ENCODE results near the gene TNS2. TPM values are rescaled to one million over a fixed set of nuclear protein-coding genes. Genes with fewer than 3 reads are reported as not detected.

TNS2 gene
- total RNA-seq, 4 donors from 2014 or later, result 48.2 to 397 (median 169) TPM

DNA sequence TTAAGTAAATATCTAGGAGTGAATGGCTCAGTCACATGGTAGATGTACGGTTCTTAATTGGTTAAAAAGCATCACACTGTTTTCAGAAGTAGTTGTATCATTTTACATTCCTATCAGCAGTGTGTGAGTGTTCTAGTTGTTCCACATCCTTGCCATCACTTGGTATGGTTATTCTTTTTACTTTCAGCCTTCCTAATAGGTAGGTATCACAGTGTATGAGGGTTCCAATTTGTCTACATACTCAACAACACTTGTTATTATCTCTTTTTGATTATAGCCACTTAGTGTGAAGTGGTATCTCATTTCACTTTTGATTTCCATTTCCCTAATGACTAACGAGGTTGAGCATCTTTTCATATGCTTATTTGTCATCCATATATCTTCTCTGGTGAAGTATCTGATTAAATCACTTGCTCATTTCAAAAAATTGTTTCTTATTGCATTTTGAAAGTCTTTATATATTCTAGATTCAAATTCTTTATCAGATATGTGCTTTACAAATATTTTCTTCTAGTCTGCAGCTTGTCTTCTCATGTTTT is 32.8 kb downstream of the TNS2 start:
- Histone ChIP-seq H3K9me3 (no peaks in the 10 kb centered on the region), H3K27me3 (no peaks in the 10 kb centered on the region), H3K4me3 (no peak overlapping the region), H3K27ac (no peak overlapping the region), H3K36me3 (no peaks in the 10 kb centered on the region), H3K4me1 (peaks cover 10 to 18% (median 15%) of the 10 kb centered on the region in 4 donors)
- DNase-seq, result no peak
- intact Hi-C loops (cut with DNase I; ENCODE audit: low total_unique reads), result no loop called here
- TF ChIP-seq POLR2AphosphoS5 (IDR thresholded peaks at IDR 0.05), result no peak
- TF ChIP-seq, protein P1, sequence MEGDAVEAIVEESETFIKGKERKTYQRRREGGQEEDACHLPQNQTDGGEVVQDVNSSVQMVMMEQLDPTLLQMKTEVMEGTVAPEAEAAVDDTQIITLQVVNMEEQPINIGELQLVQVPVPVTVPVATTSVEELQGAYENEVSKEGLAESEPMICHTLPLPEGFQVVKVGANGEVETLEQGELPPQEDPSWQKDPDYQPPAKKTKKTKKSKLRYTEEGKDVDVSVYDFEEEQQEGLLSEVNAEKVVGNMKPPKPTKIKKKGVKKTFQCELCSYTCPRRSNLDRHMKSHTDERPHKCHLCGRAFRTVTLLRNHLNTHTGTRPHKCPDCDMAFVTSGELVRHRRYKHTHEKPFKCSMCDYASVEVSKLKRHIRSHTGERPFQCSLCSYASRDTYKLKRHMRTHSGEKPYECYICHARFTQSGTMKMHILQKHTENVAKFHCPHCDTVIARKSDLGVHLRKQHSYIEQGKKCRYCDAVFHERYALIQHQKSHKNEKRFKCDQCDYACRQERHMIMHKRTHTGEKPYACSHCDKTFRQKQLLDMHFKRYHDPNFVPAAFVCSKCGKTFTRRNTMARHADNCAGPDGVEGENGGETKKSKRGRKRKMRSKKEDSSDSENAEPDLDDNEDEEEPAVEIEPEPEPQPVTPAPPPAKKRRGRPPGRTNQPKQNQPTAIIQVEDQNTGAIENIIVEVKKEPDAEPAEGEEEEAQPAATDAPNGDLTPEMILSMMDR (IDR thresholded peaks at IDR 0.05), result no peak
- no peak for TF ChIP-seq EP300 (IDR thresholded peaks at IDR 0.05; ENCODE audit: low read depth)
- TF ChIP-seq POLR2A (IDR thresholded peaks at IDR 0.05), result no peak
- WGBS, 2 donors (ENCODE audit: low coverage in 1 of 2), result 42 to 44% methylated on average over 2 of the region's 2 CpGs
- in situ Hi-C loops (cut with MboI; ENCODE audit: low pct_ligation_motif_present in 1 of 4, low pct_unique_long_range_greater_than_20kb in 1 of 4, low sequenced_read_pairs in 3 of 4), result no loop called here

DNA sequence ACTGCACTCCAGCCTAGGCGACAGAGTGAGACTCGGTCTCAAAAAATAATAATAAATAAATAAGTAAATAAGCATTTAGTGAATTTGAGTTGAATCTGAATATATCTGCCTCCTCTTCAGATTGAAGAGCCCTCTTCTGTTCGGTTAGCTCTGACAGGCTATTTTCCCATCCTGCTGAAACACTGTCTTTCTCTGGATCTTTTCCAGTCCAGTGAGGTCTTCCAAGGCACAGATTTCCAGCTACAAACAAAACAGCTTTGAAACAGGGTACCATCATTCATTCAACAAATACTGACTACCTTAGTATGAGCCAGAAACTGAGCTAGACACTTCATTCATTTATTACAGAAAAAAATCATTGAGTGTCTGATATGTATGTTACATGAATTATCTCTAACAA is 36.5 kb downstream of the TNS2 start:
- in situ Hi-C loops (cut with MboI; ENCODE audit: low pct_ligation_motif_present in 1 of 4, low pct_unique_long_range_greater_than_20kb in 1 of 4, low sequenced_read_pairs in 3 of 4), result no loop called here
- Histone ChIP-seq H3K4me3 (no peak overlapping the region), H3K36me3 (no peaks in the 10 kb centered on the region), H3K9me3 (no peaks in the 10 kb centered on the region), H3K27me3 (peaks cover 2% of the 10 kb centered on the region), H3K27ac (no peak overlapping the region), H3K4me1 (no peaks in the 10 kb centered on the region)
- WGBS, 2 donors (ENCODE audit: low coverage in 1 of 2), result 82 to 88% methylated on average over 3 of the region's 3 CpGs
- no peak for DNase-seq
- TF ChIP-seq EP300 (IDR thresholded peaks at IDR 0.05; ENCODE audit: low read depth) (no peak), POLR2A (IDR thresholded peaks at IDR 0.05) (no peak), POLR2AphosphoS5 (IDR thresholded peaks at IDR 0.05) (no peak)
- TF ChIP-seq, protein P1 (IDR thresholded peaks at IDR 0.05), result no peak
- intact Hi-C loops (cut with DNase I; ENCODE audit: low total_unique reads), result no loop called here

DNA sequence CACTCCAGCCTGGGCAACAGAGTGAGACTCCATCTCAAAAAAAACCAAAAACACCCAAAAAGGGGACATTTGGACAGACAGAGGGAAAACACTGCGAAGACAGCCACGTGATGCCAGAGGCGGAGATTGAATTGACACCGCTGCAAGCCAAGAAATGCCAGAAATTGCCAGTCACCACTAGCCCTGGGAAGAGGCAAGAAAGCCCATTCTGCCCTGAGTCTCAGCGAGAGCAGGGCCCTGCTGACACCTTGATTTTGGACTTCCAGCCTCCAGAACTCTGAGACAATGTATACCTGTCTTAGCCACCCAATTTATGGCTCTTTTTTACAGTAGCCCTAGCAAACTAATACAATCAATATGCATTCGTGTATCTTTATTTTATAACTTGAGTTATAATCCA is 40.2 kb downstream of the TNS2 start:
- Histone ChIP-seq H3K9me3 (no peaks in the 10 kb centered on the region), H3K4me1 (no peaks in the 10 kb centered on the region), H3K27me3 (peaks cover 2% of the 10 kb centered on the region), H3K27ac (no peak overlapping the region), H3K36me3 (no peaks in the 10 kb centered on the region), H3K4me3 (no peak overlapping the region)
- no peak for DNase-seq
- intact Hi-C loops (cut with DNase I; ENCODE audit: low total_unique reads), result no loop called here
- TF ChIP-seq, protein P1 (IDR thresholded peaks at IDR 0.05), result no peak
- no peak for TF ChIP-seq EP300 (IDR thresholded peaks at IDR 0.05; ENCODE audit: low read depth)
- TF ChIP-seq POLR2A (IDR thresholded peaks at IDR 0.05), result no peak
- TF ChIP-seq POLR2AphosphoS5 (IDR thresholded peaks at IDR 0.05), result no peak
- in situ Hi-C loops (cut with MboI; ENCODE audit: low pct_ligation_motif_present in 1 of 4, low pct_unique_long_range_greater_than_20kb in 1 of 4, low sequenced_read_pairs in 3 of 4), result no loop called here
- WGBS, 2 donors (ENCODE audit: low coverage in 1 of 2), result 88% methylated on average over 6 of the region's 6 CpGs; no CpG with 5 or more reads in 1 of the 2 donors

DNA sequence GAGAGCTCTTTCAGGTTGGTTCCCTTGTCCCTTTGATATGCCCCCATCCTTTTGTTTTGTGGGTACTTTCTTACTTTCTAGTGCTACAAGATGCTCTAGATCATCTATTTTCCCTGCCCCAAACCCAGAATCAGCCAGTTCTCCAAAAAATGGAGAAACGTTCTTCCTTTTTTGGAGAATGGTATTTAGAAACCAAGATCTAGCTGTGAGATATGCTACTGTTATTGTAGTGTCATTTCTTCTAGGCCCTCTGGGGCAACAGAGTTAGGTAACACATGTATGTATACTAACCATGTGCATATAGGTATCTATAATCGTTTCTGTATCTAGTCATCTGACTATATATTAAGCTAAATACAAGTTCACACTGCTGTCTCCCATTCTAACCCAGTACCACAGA is 40.7 kb downstream of the TNS2 start:
- no peaks in the 10 kb centered on the region for H3K36me3 ChIP-seq
- H3K27ac ChIP-seq, result no peak overlapping the region
- intact Hi-C loops (cut with DNase I; ENCODE audit: low total_unique reads) (no loop called here), in situ Hi-C loops (cut with MboI; ENCODE audit: low pct_ligation_motif_present in 1 of 4, low pct_unique_long_range_greater_than_20kb in 1 of 4, low sequenced_read_pairs in 3 of 4) (no loop called here)
- H3K4me1 ChIP-seq, result no peaks in the 10 kb centered on the region
- 59 to 63% methylated on average over 2 of the region's 2 CpGs for WGBS, 2 donors (ENCODE audit: low coverage in 1 of 2)
- H3K27me3 ChIP-seq, result peaks cover 3% of the 10 kb centered on the region
- TF ChIP-seq POLR2A (IDR thresholded peaks at IDR 0.05) (no peak), POLR2AphosphoS5 (IDR thresholded peaks at IDR 0.05) (no peak), EP300 (IDR thresholded peaks at IDR 0.05; ENCODE audit: low read depth) (no peak)
- TF ChIP-seq, protein P1 (IDR thresholded peaks at IDR 0.05), result no peak
- no peak for DNase-seq
- H3K9me3 ChIP-seq, result no peaks in the 10 kb centered on the region
- no peak overlapping the region for H3K4me3 ChIP-seq

Measured in transverse colon (tissue), 4 donors.